Activated CD4-positive, alpha-beta T cell treated with anti-CD3 and anti-CD28 coated beads, Interleukin-2, amount 50 U/mL, for 1 hour (primary cell): ENCODE measurements around the gene MEIS1.

Experiments
- DNase-seq: peaks from one replicate; pipeline ENCODE4 v3.0.0-alpha.2; 2020

The MEIS1 gene

GRCh38 chr2:66570471-66570870, 135.5 kb downstream of the MEIS1 start:
- DNase-seq: no peak

GRCh38 chr2:66571918-66572317, 137.0 kb downstream of the MEIS1 start:
- no peak for DNase-seq

GRCh38 chr2:66572391-66572790, 137.5 kb downstream of the MEIS1 start:
- no peak for DNase-seq

- no peak for DNase-seq
Measured at GRCh38 chr2:66573416-66573815, 138.5 kb downstream of the MEIS1 start.

DNA sequence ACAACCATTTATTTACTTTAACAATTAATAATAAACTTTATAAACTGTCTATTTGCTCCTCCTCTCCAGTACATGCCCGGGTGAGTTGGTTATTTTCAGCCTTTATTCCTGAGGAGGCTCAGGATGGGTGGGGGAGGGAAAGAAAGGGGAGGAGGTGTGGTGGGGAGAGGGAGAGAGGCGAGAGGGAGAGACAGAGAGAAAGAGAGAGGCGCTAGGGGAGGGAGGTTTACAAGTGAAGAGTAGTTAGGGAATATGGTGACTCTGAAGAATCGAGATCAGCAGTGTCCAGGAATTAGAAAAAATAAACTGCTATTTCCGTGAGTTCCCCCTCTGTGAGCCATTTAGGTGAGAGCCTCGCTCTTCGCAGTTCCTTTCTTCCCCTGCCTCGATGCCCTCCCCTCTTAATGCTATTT, 138.9 kb downstream of the MEIS1 start:
- DNase-seq: no peak

- DNase-seq: no peak
Measured at GRCh38 chr2:66574701-66575624, 140.0 kb downstream of the MEIS1 start.

DNA sequence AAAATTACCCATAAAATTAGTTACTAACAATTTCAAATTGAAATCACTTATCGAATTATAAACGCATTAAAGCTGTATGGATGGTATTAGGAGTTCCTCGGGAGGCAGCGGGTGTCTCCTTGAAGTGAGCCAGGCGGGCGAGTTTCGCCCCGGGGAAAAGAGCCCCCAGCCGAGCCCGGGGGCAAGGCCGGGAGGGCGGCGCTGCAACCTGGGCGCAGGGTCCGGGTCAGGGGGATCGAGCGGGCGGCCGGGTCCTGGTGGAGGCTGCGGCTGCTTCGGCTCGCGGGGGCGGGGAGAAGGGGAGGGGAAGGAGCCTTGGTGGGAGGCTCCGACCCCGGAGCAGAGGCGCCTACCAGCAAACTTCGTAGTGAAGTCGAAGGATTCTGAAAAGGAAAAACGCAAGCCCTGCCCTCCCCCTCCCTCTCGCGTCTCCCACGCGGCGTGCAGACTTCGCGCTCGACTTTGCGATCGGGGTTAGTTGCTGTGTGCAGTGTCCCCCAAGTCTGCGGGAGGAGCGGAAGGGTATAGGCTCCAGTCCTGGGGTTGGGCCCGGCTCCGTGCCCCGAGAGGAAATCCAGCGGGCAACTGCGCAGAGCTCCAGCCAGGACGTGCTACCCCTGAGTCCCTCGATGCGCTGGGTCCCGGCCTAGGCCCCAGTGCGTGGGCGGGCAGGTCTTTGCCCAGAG, 140.8 kb downstream of the MEIS1 start:
- no peak for DNase-seq

DNA sequence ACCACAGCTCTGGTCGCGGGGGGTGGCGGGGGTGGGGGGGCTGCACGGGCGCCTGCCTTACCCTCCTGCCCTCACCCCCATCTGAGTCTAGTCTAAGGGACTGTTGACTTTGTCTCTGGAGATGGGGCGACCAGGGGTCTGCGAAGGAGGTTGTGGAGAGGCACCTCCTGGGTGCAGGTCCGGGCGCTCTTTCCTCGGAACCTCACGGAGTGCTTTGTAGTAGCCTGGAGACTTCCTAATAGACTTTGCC, 141.3 kb downstream of the MEIS1 start:
- no peak for DNase-seq

DNA sequence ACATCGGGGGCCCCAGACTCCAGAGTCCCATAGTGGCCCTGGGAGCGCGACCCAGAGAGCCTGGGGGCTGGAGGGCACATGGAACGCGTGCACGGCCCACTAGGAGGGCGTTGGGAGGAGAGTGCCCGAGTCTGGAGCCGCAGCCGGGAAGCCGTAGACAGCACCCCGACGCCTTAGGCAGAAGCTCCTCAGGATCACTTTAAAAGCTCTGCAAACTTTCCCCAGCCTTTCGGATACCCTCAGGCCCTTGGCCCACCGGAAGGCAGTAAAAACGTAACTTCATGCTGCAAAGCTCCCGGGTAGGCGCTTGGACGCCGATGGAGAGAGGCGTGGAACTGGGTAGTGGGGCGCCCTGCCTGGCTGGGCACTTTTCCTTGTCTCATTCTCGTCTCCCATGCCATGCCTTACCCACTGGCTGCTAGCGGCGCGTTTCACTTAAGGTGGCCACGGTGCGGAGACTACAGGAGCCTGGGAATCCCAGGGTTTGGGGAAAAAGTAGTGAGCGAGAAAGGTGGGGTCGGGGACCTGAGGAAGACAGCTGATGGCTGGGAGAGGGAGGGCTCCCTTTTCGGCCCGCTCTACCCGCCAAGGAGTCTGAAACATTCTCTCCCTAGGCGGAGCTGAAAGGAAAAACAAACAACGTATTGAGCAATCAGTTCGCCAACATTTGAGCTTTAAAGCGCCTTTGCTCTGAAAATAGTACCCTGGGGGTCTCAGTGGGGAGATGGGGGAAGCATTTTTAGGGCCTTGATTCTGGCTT, 141.8 kb downstream of the MEIS1 start:
- no peak for DNase-seq

DNA sequence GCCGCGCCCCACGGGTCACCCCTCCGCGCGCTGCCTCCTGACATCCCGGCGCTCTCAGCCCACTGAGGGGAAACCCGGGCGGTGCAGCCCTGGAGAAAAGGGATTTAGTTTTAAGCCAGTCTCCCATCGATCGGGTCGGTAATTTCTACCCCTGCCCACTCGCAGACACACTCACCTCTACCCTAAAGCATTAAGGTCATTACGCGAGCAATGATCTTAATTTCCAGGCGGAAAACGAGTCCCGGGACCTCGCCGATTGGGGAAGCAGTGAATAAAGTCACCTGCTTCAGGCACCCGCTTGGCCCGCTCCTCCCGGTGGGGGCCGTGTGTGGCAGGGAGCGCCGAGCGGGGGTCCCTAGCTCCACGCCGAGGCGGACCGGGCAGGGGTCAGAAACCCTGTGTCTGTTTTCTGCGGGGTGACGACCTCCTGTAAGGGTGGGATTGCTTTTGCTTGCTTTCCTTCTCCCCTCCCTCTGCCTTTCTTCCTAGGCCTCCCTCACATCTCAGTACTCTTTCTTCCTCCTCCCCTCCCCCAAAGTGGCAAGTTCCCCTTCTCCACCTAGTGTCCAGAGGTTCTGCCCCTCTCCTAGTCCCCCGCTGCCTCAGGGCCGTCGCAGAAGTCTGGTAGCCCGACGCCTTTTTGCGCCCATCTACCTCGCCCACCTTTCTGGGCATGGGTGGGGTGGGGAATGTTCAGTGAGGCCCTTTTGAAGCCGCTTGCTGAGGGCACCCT, 142.6 kb downstream of the MEIS1 start:
- no peak for DNase-seq

DNA sequence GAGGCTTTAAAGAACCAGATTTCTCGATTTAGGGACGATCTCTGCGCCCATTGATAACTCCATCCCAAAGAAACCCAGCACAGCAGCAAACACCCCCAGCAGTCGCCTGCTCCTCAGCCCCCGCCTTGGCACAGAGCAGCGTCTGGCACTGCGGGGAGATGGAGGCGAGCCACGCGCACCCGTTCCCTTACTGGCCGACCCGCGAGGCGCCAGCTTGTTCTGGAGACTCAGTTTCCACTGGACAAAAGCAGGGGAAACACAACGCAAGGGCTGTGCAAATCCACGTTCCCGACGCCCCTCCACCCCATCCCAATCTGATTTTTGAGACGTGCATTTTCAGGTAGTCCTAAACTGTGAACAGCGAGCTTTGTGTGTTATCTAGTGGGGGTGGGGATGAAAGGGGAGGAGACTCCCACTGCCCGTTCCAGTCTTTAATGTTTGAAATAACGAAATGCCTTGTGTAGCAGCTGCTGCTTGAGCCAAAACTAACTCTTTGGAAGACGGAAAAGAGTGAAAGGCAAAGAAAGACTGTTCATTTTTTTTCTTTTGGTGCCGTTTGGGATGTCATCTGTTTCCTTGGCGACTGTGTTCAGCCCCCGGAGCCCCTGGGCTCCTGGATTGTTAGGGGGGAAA, 143.2 kb downstream of the MEIS1 start:
- DNase-seq: no peak

DNA sequence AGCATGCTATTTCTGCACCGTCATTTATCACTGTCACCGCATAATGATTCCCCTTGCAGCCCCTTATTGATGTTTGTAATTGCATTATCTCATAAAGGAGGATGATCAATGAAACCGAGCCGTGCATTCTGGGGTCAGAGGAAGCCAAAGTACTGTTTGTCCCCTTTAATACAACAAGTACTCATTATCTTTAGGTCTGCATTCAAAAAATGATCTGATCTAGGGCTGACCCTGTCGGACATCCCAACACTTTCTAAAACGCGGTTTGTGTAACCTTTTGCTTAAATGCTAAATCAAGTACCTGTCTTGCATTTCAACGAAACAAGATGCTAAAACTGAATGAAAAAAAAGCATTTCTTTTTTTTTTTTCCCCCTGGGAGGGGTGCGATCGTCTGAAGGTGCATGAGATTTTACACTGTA, 143.8 kb downstream of the MEIS1 start:
- no peak for DNase-seq

GRCh38 chr2:66579186-66580126, 144.5 kb downstream of the MEIS1 start:
- DNase-seq: no peak

GRCh38 chr2:66580166-66581049, 145.5 kb downstream of the MEIS1 start:
- DNase-seq: no peak

GRCh38 chr2:66581339-66582103, 146.6 kb downstream of the MEIS1 start:
- DNase-seq: no peak

DNA sequence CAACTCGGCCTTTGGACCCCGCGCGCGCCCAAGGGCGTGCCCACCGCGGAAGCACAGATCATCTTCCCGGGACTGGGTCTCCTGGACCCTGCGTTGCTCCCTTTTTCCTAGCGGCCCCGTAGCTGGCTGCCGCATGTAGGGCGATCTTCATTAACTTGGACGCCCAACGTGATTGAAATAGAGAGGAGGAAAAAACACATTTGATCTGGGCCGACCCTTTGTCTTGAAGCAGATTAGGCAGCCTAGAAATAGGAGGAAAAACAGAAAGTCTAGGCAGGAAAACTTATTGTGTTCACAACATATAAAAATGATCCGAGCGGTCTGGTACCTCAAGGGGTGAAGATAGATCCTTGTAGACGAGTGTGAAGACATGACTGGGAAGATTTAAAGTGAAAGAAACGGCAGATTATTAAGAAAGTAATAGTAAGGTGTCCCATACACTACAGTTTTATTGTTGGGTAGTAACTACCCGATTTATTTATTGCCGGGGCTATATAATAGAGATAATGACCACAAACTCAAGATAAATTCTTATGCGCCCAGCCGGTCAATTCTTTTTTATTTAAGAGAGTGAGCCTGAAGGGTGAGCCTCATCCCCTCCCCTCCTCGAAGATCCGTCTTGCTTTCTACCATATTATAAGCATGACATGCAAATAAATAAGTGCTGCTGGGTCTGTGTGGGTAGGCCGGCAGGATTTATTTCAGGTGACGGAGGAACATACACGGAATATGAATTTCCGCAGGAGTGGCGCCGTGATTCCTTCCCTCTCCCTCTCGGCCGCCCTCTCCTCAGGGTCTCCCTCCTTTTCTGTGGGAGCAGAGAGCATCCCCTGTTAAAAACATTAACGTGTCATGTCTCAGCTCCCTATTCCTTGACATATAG, 147.4 kb downstream of the MEIS1 start:
- DNase-seq: no peak

DNA sequence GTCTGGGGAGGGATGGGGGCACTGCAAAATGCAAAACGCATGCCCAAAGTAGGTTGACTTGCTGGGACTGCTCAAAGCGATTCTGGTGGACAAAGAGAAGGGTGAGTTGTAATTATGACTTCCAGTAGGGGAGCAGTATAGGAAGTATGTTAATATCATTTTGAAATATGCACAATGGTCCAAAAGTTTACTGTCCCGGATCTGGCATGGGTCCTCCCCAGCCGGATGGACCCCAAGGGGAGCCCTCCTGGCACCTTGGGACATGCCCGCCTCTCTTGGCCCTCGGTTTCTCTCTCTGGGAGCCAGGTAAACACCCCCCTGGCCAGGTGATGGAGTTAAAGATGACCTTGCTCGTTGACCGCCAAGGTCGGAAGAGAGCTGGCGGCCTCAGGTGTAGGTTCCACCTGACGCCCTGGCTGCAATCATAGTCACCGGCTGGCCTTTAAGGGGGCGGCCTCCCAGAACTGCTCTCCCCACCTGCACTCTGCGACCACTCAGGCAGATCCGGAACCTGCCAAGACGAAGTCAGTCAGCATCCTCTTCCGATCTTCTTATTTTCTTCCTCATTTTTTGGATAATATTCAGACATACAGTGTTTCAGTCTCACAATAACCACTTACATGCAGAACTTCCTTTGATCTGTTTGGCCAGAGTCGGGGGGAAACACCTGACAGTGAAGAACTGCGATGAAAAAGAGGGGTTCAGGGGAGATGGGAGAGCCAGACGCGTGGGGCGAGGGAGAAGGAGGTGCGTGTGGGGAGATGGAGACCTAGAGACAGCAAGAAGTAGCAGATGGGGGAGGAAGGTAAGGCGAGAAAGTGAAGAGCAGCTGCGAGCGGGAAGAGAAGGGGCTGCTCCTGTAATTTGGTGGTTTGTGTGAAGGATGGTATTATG, 148.3 kb downstream of the MEIS1 start:
- DNase-seq: no peak
